HG02763 (cell line): ENCODE results near the gene SULF2.

Experiments used
- ATAC-seq: cut with Tn5 transposase; IDR thresholded peaks from one replicate; pipeline ENCODE4 v1.9.1; 2021; ENCODE audit warnings: mild to moderate bottlenecking, moderate library complexity; ENCODE audit not compliant: unreplicated experiment

The SULF2 gene

GRCh38 chr20:47785854-47786764 is 828 bp upstream of the SULF2 start:
- ATAC-seq: no peak

GRCh38 chr20:47784599-47785310 is 526 bp downstream of the SULF2 start:
- no peak for ATAC-seq

GRCh38 chr20:47783828-47784598 is 1.3 kb downstream of the SULF2 start:
- ATAC-seq: no peak

DNA sequence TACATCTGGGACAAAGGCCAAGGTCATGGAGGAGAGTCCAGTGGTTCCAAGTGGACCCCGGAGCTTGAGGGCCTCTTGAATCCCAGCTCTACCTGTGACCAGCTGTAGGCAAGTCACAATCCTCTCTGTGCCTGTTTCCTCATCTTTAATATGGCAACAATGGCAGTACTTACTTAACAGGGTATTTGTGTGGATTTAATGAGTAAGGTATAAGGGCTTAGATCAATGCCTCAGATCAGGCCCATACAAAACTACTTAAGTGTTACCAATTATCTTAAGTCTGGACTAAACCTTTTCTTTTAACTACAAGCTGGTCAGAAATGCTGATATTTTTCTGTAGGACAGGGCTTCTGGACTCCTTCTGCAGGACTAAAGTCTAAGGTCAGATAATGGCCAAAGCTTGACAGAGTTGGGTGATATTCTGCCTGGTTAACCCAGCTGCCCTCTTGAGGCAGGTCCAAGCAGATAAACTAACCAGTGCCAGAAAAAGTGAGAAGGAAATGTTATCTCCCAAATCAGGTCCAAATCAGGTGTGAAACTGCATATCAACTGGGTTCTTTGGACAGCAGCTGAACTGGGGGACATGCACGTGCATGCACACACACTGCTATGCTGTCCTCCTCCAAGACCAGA is 2.2 kb downstream of the SULF2 start:
- no peak for ATAC-seq

DNA sequence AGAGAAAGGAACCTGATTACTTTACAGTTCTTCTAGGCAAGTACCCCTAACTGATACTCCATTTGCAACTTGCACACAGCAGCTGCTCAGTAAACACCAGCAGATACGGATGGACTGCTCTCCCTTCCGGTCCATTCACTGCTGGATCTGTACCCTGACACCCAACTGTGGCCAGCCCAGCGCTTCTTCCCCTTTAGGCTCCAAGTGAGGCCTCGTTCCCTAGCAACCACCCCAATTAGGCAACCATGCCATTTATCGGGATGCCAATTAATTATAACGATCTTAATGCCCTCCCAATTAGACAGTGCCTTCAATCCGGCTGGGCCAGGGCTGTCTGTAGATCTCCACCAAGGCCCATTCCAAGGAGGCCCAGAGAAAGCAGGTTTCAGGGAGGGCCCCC is 3.2 kb downstream of the SULF2 start:
- ATAC-seq: no peak

- ATAC-seq: no peak
Observed at GRCh38 chr20:47781632-47782031, 3.6 kb downstream of the SULF2 start.

DNA sequence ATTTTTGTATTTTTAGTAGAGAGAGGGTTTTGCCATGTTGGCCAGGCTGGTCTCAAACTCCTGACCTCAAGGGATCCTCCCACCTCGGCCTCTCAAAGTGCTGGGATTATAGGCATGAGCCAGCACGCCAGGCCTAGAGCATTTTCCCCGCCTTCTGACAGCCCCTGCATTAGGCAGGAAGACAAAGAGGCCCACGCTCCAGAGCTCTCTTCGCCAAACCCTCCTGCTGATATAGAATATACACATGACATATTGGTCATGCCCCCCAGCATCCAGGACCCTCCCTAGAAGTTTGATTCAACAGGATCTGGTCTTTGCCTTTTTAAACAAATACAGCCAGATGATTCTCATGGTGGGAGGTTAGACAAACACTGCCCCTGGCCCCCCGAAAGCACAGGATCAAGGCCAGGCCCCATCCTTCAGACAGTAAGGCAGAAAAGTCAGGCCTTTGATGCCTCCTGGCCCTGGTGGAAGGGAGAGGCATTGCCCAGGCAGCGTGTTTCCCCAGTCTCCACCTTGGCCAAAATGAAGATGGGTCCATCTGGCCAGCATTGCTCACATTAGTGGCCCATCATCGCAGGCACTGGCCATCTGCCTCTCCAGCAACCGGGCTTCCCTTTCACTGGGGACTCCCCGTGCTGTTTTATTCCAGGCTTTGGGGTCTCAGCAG is 4.4 kb downstream of the SULF2 start:
- no peak for ATAC-seq

- no peak for ATAC-seq
Observed at GRCh38 chr20:47778398-47779354, 6.6 kb downstream of the SULF2 start.

DNA sequence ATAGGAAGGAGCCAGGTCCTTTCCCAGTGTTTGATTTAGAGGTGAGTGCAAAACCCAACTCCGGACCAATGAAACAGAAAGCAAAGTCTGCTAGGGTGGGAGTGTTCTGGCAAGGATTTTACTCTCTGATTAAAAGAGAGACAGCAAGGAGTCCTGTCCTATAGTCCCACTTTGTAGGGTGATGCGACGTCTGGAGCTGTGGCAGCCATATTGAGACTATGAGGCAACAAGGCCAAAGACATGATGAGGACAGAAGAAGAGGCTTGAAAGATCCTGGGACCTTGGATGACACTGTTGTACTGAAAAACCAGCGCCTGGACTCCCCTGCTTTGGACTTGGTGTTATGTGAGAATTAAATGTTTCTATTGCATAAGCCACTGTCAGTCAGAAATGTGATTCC is 8.1 kb downstream of the SULF2 start:
- no peak for ATAC-seq

DNA sequence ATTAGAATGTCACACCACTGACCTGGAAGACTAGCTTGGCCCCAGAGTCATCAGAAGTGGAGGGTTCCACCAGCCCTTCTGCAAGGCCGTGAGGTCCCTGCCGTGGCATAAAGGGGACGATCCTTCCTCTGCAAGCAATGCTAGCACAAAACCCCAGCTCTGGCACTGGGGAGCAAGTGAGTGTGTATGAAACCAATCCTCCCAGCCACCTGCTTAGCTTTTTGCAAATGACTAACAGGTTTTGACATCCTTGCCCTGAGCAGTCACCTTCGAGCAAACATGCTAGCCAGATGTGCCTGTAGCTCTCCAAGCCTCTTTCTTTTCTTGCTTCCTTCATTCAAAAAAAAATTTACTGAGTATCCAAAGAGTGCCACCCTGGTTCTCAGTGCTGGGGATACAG is 8.6 kb downstream of the SULF2 start:
- no peak for ATAC-seq

GRCh38 chr20:47775841-47776240 is 9.4 kb downstream of the SULF2 start:
- ATAC-seq: no peak

GRCh38 chr20:47775039-47775438 is 10.2 kb downstream of the SULF2 start:
- no peak for ATAC-seq

DNA sequence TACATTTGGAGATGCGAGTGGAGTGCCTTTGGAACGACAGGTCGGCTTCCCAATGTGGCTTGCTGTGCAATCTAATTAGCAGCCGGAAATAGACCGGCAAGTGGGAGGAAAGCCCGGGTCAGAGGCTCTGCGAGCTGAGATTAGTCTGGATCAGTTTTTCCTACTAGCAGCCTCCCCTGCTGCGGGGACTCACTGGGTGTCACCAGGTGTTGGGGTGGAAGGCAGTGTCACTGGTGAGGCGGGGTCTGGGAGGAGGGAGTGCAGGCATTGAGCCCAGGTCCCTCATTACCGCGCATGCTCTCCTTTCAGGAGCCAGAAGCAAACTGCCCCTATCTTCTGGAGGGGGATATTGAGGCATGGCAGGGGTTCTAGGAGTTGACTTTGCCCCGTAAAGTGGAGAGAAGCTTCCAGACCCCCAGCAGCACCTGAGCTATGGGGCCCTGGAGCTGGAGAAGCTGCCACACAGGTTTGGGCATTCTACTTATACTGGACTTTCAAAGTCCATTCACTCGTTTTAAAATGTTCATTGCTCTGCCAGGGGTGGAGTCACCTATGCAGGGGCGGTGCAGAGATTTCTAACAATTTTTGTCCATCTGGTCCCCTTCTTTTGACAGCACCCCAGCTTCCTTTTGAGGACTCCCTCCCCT is 11.0 kb downstream of the SULF2 start:
- ATAC-seq: no peak

GRCh38 chr20:47773371-47773786 is 11.9 kb downstream of the SULF2 start:
- no peak for ATAC-seq

DNA sequence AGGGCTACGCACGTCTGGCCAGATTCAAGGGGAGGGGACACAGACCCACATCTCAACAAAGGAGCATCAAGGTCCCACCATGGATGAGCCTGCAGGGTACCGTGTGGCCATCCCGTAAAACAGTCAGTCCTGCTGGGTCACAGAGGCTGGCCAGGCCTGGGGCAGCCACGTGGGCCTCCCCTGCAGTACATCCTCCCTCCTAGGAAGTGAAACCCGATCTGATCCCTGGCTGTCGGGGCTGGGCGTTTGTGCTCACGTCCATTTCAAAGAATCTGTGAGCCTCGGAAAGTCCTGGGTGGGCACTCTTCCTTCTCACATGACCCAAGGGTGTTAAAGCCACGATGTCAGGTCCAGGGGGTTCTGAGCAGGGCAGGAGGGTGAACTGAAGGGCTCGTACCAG is 14.3 kb downstream of the SULF2 start:
- no peak for ATAC-seq

- no peak for ATAC-seq
Observed at GRCh38 chr20:47768016-47768824, 17.1 kb downstream of the SULF2 start.

DNA sequence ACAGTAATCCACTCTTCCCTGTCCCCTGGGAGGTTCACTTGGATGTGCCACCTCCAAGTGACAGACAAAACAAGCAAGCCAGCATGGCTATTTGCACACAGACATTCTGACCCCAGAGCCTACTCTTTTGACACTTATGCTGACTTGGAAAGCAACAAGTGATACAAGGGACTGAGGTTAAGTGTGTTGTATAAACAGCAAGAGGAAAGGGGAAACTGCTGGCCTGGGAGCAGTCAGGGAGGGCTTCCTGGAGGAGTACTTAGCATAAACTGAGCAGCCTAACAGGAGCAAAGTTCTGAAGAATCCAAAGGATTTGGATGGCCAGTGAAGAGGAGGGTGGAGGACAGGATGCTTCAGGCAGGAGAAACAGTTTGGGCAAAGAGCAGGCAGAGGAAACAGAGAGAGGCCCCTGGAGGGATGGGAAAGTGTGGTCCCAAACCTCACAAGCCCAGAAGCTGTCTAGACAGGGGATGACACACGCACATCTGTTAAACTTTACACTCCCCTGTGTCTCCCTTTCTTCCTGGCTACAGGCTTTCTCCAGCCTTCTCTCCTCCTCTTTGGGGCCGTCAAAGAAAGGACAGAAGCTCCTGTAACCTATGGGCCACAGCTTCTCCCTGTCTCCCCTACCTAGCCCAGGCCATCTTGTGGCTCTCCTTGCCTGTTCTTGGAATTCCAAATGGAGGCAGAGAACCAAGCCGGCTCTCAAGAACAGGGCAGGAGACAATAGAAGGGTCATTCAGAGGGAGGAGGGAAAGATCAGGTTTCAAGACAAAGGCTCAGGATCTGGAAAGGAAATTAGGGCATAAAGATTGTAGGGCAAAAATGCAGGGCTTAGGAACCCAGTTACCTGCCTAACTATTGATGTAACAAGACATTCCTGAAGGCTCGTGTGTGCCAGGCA is 19.3 kb downstream of the SULF2 start:
- no peak for ATAC-seq
